SW 1271 (cell line): ENCODE data around the gene IRGM.

Source experiments
- DNase-seq, 2 experiments: peaks; one replicate each; lab custom pipeline; 2025; lab: John Stamatoyannopoulos, UW

IRGM gene

DNA sequence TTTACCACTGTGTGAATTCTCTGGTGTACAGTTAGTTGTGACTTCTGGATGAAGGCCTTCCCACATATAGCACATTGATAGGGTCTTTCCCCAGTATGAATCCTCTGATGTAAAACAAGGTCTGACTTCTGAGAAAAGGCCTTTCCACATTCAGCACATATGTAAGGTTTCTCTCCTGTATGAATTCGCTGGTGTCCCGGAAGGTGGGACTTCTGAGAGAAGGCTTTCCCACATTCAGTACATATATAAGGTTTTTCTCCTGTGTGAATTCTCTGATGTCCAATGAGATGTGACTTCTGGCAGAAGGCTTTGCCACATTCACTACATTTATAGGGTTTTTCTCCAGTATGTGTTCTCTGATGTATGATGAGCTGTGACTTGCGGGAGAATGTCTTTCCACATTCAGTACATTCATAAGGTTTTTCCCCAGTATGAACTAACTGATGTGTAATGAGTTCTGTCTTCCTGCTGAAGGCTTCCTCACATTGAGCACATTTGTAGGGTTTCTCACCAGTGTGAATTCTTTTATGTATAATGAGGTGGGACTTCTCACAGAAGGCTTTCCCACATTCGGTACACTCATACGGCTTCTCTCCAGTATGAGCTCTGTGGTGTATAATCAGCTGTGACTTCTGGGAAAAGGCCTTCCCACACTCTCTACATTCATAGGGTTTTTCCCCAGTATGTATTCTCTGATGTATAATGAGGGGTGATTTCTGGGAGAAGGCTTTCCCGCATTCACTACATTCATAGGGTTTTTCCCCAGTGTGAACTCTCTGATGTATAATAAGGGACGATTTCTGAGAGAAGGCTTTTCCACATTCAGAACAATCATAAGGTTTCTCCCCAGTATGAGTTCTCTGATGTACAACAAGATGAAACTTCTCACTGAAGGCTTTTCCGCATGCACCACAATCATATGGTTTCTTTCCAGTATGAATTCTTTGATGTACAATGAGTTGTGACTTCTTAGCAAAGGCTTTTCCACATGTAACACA is 49.4 kb downstream of the IRGM start:
- DNase-seq: no peak
